GM18520 (cell line): ENCODE results near the gene SMPD2.

Experiments
- ATAC-seq: cut with Tn5 transposase; IDR thresholded peaks from one replicate; pipeline ENCODE4 v1.9.1; 2021; ENCODE audit not compliant: unreplicated experiment

Gene SMPD2

GRCh38 chr6:109446541-109446940, 6.0 kb downstream of the SMPD2 start:
- ATAC-seq = no peak

- ATAC-seq = no peak
These were observed 6.6 kb downstream of the SMPD2 start for GRCh38 chr6:109447087-109447486.

- ATAC-seq = no peak
These were observed 7.5 kb downstream of the SMPD2 start for GRCh38 chr6:109447878-109448555.

- ATAC-seq = no peak
These were observed 8.1 kb downstream of the SMPD2 start for GRCh38 chr6:109448615-109449014.

- ATAC-seq = no peak
These were observed 8.7 kb downstream of the SMPD2 start for GRCh38 chr6:109449064-109449794.

GRCh38 chr6:109449795-109450673, 9.5 kb downstream of the SMPD2 start:
- ATAC-seq = no peak

- no peak for ATAC-seq
These were observed 10.3 kb downstream of the SMPD2 start for GRCh38 chr6:109450801-109451200.

- ATAC-seq = no peak
These were observed 10.9 kb downstream of the SMPD2 start for GRCh38 chr6:109451376-109451775.

- ATAC-seq = no peak
These were observed 11.7 kb downstream of the SMPD2 start for GRCh38 chr6:109452181-109452580.

- no peak for ATAC-seq
These were observed 12.6 kb downstream of the SMPD2 start for GRCh38 chr6:109453156-109453555.

GRCh38 chr6:109453594-109454495, 13.3 kb downstream of the SMPD2 start:
- no peak for ATAC-seq

GRCh38 chr6:109454496-109455436, 14.2 kb downstream of the SMPD2 start:
- no peak for ATAC-seq

GRCh38 chr6:109455437-109456110, 15.1 kb downstream of the SMPD2 start, which contains the start of gene MICAL1:
Gene MICAL1 (minus strand): TSS chr6:109455772. CDS start chr6:109454196, 1,576 bp downstream.
- peak; percentile 53 for ATAC-seq

GRCh38 chr6:109456111-109456583, 15.6 kb downstream of the SMPD2 start:
- no peak for ATAC-seq

- ATAC-seq = no peak
These were observed 16.4 kb downstream of the SMPD2 start for GRCh38 chr6:109456710-109457561.

- ATAC-seq = no peak
These were observed 17.1 kb downstream of the SMPD2 start for GRCh38 chr6:109457562-109457996.

- peak; percentile 28 for ATAC-seq
These were observed 18.4 kb downstream of the SMPD2 start for GRCh38 chr6:109458774-109459531.
